Measurements from ENCODE around the gene SIPA1L3.

Gene SIPA1L3

GRCh38 chr19:38207543-38207942, 300.5 kb downstream of the SIPA1L3 start:
- Histone ChIP-seq H3K27me3 (ENCODE audit: low read length) (no peaks in the 10 kb centered on the region), H3F3A (ENCODE audit: insufficient read depth) (0 out of 2 replicates have a peak, but pooled peaks cover 8% of the 10 kb centered on the region), H3K9ac (ENCODE audit: low read length) (no peak overlapping the region), H2AFZ (ENCODE audit: low read depth, low read length, severe bottlenecking) (no peak overlapping the region), H3K27ac (ENCODE audit: low read depth, low read length) (no peak overlapping the region), H3K36me3 (ENCODE audit: low read length) (no peaks in the 10 kb centered on the region), H4K20me1 (ENCODE audit: low read depth, low read length) (peaks cover 5% of the 10 kb centered on the region; the same call in 1 of the 2 replicates), H3K4me2 (ENCODE audit: low read depth, low read length, poor library complexity, severe bottlenecking) (no peak overlapping the region), H3K4me3 (ENCODE audit: insufficient read depth, low read length, poor library complexity, severe bottlenecking) (no peak overlapping the region), H3K9me3 (ENCODE audit: insufficient read depth, low read length) (no peaks in the 10 kb centered on the region), H3K9me2 (replicated peaks; ENCODE audit: insufficient read depth, low read length) (no peaks in the 10 kb centered on the region), H3K79me2 (ENCODE audit: insufficient read depth, low read length) (no peaks in the 10 kb centered on the region)
- TF ChIP-seq EZH2phosphoT487 (conservative IDR thresholded peaks at IDR 0.05; ENCODE audit: low read length) = no peak
- TF ChIP-seq, protein P1, sequence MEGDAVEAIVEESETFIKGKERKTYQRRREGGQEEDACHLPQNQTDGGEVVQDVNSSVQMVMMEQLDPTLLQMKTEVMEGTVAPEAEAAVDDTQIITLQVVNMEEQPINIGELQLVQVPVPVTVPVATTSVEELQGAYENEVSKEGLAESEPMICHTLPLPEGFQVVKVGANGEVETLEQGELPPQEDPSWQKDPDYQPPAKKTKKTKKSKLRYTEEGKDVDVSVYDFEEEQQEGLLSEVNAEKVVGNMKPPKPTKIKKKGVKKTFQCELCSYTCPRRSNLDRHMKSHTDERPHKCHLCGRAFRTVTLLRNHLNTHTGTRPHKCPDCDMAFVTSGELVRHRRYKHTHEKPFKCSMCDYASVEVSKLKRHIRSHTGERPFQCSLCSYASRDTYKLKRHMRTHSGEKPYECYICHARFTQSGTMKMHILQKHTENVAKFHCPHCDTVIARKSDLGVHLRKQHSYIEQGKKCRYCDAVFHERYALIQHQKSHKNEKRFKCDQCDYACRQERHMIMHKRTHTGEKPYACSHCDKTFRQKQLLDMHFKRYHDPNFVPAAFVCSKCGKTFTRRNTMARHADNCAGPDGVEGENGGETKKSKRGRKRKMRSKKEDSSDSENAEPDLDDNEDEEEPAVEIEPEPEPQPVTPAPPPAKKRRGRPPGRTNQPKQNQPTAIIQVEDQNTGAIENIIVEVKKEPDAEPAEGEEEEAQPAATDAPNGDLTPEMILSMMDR (IDR thresholded peaks at IDR 0.05; ENCODE audit: insufficient read depth, low read length, poor library complexity, severe bottlenecking) = no peak

DNA sequence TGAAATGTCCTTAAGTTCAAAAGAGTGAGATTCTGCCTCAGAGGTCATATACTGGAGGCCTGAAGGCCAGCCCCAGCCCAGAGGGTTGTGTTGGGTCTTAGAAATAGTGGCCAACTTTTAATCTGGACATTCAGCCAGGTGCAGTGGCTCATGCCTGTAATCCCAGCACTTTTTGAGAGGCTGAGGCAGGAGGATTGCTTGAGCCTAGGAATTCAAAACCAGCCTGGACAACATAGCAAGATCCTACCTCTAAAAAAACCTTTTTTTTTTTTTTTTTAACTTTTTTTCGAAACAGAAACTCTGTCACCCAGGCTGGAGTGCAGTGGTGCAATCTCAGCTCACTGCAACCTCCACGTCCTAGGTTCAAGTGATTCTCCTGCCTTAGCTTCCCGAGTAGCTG, 301.6 kb downstream of the SIPA1L3 start:
- Histone ChIP-seq H3K36me3 (ENCODE audit: low read length) (no peaks in the 10 kb centered on the region), H2AFZ (ENCODE audit: low read depth, low read length, severe bottlenecking) (no peak overlapping the region), H3K79me2 (ENCODE audit: insufficient read depth, low read length) (no peaks in the 10 kb centered on the region), H3F3A (ENCODE audit: insufficient read depth) (0 out of 2 replicates have a peak, but pooled peaks cover 8% of the 10 kb centered on the region), H3K9me2 (replicated peaks; ENCODE audit: insufficient read depth, low read length) (no peaks in the 10 kb centered on the region), H3K27ac (ENCODE audit: low read depth, low read length) (no peak overlapping the region), H3K9ac (ENCODE audit: low read length) (no peak overlapping the region), H3K4me3 (ENCODE audit: insufficient read depth, low read length, poor library complexity, severe bottlenecking) (no peak overlapping the region), H4K20me1 (ENCODE audit: low read depth, low read length) (peaks cover 5% of the 10 kb centered on the region; the same call in 1 of the 2 replicates), H3K9me3 (ENCODE audit: insufficient read depth, low read length) (no peaks in the 10 kb centered on the region), H3K27me3 (ENCODE audit: low read length) (no peaks in the 10 kb centered on the region), H3K4me2 (ENCODE audit: low read depth, low read length, poor library complexity, severe bottlenecking) (no peak overlapping the region)
- TF ChIP-seq EZH2phosphoT487 (conservative IDR thresholded peaks at IDR 0.05; ENCODE audit: low read length) = no peak
- TF ChIP-seq, protein P1 (IDR thresholded peaks at IDR 0.05; ENCODE audit: insufficient read depth, low read length, poor library complexity, severe bottlenecking) = no peak

- no peak overlapping the region for H3K4me3 ChIP-seq (ENCODE audit: insufficient read depth, low read length, poor library complexity, severe bottlenecking)
- no peak overlapping the region for H3K9ac ChIP-seq (ENCODE audit: low read length)
- peaks cover 5% of the 10 kb centered on the region; the same call in 1 of the 2 replicates for H4K20me1 ChIP-seq (ENCODE audit: low read depth, low read length)
- H3K27ac ChIP-seq (ENCODE audit: low read depth, low read length) = no peak overlapping the region
- H3K36me3 ChIP-seq (ENCODE audit: low read length) = no peaks in the 10 kb centered on the region
- no peaks in the 10 kb centered on the region for H3K9me3 ChIP-seq (ENCODE audit: insufficient read depth, low read length)
- H3K27me3 ChIP-seq (ENCODE audit: low read length) = no peaks in the 10 kb centered on the region
- H2AFZ ChIP-seq (ENCODE audit: low read depth, low read length, severe bottlenecking) = no peak overlapping the region
- TF ChIP-seq EZH2phosphoT487 (conservative IDR thresholded peaks at IDR 0.05; ENCODE audit: low read length) = no peak
- TF ChIP-seq, protein P1 (IDR thresholded peaks at IDR 0.05; ENCODE audit: insufficient read depth, low read length, poor library complexity, severe bottlenecking) = no peak
- no peaks in the 10 kb centered on the region for H3K79me2 ChIP-seq (ENCODE audit: insufficient read depth, low read length)
- H3K9me2 ChIP-seq (replicated peaks; ENCODE audit: insufficient read depth, low read length) = no peaks in the 10 kb centered on the region
- no peak overlapping the region for H3K4me2 ChIP-seq (ENCODE audit: low read depth, low read length, poor library complexity, severe bottlenecking)
- 0 out of 2 replicates have a peak, but pooled peaks cover 8% of the 10 kb centered on the region for H3F3A ChIP-seq (ENCODE audit: insufficient read depth)
Measured at GRCh38 chr19:38209152-38209551, 302.1 kb downstream of the SIPA1L3 start.

Data from SU-DHL-6 (cell line).